AG04450 (cell line): ENCODE measurements around the gene TET1. TPM values are rescaled to one million over a fixed set of nuclear protein-coding genes. Genes with fewer than 3 reads are reported as not detected.
"Not testable (repeated sequence)": the region's sequence is repeated elsewhere in the genome, so short reads cannot be mapped to it uniquely, and the experiment has no call there.

ENCODE experiments used
- CTCF ChIA-PET: fragments of 300-600, 350-600 bp; formaldehyde crosslinking; extraction: SDS; loops from one replicate; lab custom pipeline; 2022; ENCODE audit warnings: antibody characterized with exemption, inconsistent platforms; lab: Charles Lee
- POLR2A ChIA-PET: fragments of 350-600 bp; formaldehyde crosslinking; extraction: SDS; loops from one replicate; lab custom pipeline; 2021; ENCODE audit warnings: antibody characterized with exemption, inconsistent platforms; lab: Yijun Ruan, JAX
- DNase-seq: peaks from one replicate; pipeline ENCODE4 v3.0.0-alpha.2; 2011; ENCODE audit warnings: low read depth, low spot score
- H3K27ac ChIP-seq: one replicate; pipeline ENCODE4 v1.5.1; 2012; ENCODE audit warnings: low read depth, low read length, control low read depth
- H3K27me3 ChIP-seq: one replicate; pipeline ENCODE4 v1.6.0; 2012; ENCODE audit warnings: low read length; ENCODE audit not compliant: control insufficient read depth, insufficient read depth
- H3K4me3 ChIP-seq: 2 replicates; pipeline ENCODE4 v1.5.1; 2011; ENCODE audit warnings: mild to moderate bottlenecking, low read depth, low read length, control low read depth
- H3K9me3 ChIP-seq: 2 replicates; pipeline ENCODE4 v1.5.1; 2012; ENCODE audit warnings: low read length; ENCODE audit not compliant: control insufficient read depth, insufficient read depth
- CTCF ChIP-seq: IDR thresholded peaks from 2 replicates; pipeline ENCODE4 v1.5.1; 2011; ENCODE audit warnings: low read depth, low read length, control low read depth, inconsistent platforms
- polyA plus RNA-seq: library from polyadenylated mRNA; depleted of rRNA; stranded (reverse); fragments of >200 nt; gene quantifications from 2 replicates; pipeline ENCODE4 v1.2.3, GENCODE V29; 2011

Gene TET1
- polyA plus RNA-seq, 1 experiment, result 3.4 TPM

GRCh38 chr10:68618234-68618633 is 58.1 kb downstream of the TET1 start:
- ChIA-PET CTCF (interaction anchor here (0.5 to 0.6 kb wide), 2 partner anchors 84 to 280 kb away, joined by 3 to 6 read pairs; no protein-coding TSS in a partner anchor), POLR2A (no interaction called here)
- no peak for TF ChIP-seq CTCF
- no peak for DNase-seq
- no peaks in the 10 kb centered on the region for H3K9me3 ChIP-seq
- H3K27ac ChIP-seq, result no peak overlapping the region
- no peak overlapping the region for H3K4me3 ChIP-seq
- H3K27me3 ChIP-seq, result no peaks in the 10 kb centered on the region

DNA sequence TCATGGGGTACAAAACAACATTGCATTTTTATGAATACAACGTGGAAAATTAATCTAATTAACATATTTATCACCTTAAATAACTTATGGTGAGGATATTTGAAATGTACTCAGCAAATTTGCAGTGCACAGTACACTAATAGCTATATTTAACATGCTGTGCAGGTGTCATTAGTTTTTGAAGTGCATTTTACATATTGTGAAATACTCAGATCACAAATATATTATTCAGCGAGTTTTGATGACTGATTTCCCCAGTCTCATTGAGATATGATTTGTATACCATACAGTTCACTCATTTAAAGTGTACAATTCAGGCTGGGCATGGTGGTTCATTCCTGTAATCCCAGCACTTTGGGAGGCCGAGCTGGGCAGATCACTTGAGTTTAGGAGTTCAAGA is 59.5 kb downstream of the TET1 start:
- H3K9me3 ChIP-seq, result no peaks in the 10 kb centered on the region
- H3K27me3 ChIP-seq, result no peaks in the 10 kb centered on the region
- no peak for TF ChIP-seq CTCF
- H3K4me3 ChIP-seq, result no peak overlapping the region
- no peak overlapping the region for H3K27ac ChIP-seq
- POLR2A ChIA-PET, result no interaction called here
- DNase-seq, result no peak
- CTCF ChIA-PET, result no interaction called here

DNA sequence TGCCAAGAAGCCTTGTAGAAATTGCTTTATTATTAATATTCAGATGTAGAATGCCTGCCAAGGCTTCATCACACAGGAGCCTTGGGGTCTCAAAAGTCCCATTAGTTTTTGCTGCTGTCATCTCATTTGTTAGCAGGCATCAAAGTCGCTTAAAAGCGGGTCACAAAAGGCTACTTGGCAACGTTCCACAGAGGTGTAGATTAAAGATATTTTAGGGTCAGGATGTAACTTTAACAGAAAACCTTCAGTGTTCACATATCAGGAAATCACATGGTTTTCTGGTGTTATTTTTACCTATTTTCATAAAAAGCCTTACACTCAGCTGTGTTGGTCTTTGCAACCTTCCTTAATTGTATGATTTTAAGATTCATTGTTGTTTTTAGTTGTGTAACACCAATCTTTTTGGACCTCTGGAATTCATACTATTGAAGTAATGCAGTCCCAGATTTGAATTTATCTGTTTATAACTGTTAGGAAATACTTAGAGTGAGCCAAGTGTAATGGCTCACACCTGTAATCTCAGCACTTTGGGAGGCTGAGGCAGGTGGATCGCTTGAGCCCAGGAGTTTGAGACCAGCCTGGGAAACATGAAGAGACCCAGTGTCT is 65.3 kb downstream of the TET1 start:
- H3K27ac ChIP-seq, result no peak overlapping the region
- ChIA-PET POLR2A (no interaction called here), CTCF (no interaction called here)
- TF ChIP-seq CTCF, result no peak
- H3K4me3 ChIP-seq, result no peak overlapping the region
- no peak for DNase-seq
- H3K9me3 ChIP-seq, result no peaks in the 10 kb centered on the region
- H3K27me3 ChIP-seq, result no peaks in the 10 kb centered on the region

DNA sequence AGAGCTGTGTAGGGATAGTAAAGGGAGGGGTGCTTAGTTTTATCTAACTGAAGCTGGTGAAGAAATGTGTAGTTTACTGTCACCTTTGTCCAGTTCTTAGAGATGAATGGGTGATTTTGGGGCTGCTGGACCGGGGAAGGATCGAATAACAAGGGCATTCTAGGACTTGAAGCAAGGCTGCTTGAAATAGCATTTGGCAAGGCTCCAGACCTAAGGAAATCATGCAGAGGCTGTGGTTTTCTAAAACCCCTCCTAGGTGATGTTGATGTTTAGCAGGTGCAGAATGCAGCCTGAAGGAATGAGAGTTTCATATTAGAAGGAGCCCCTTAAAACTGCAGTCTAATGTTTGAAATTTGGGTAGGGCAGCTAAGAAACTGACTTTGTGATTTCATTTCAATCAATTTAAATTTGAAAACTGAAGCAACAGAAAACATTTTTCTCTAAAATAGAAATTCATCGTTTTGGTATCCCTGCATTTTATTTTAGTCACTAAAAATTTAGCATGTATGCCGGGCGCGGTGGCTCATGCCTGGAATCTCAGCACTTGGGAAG is 68.5 kb downstream of the TET1 start:
- H3K27ac ChIP-seq, result no peak overlapping the region
- no peaks in the 10 kb centered on the region; the same call in 1 of the 2 replicates for H3K9me3 ChIP-seq
- ChIA-PET CTCF (no interaction called here), POLR2A (interaction anchor here (0.6 kb wide), 1 partner anchor 263 kb away, joined by 3 read pairs; no protein-coding TSS in a partner anchor)
- TF ChIP-seq CTCF, result no peak
- no peak for DNase-seq
- no peak overlapping the region for H3K4me3 ChIP-seq
- H3K27me3 ChIP-seq, result no peaks in the 10 kb centered on the region

DNA sequence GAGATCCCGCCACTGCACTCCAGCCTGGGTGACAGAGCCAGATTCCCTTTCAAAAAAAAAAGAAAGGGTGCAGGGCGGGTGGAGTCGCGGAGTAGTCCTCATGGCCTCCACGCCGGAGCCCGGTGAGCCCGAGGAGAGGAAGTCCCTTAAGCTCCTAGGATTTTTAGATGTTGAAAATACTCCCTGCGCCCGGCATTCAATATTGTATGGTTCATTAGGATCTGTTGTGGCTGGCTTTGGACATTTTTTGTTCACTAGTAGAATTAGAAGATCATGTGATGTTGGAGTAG is 72.1 kb downstream of the TET1 start:
- H3K9me3 ChIP-seq, H3K27ac ChIP-seq, H3K4me3 ChIP-seq, H3K27me3 ChIP-seq, POLR2A ChIA-PET, DNase-seq: not testable (repeated sequence)
- CTCF ChIA-PET, result interaction anchor here (0.6 kb wide), 1 partner anchor 38 kb away, joined by 3 read pairs; no protein-coding TSS in a partner anchor
